GM18499 (cell line): ENCODE measurements around the gene KRTAP10-9.
"Not testable (repeated sequence)": the region's sequence is repeated elsewhere in the genome, so short reads cannot be mapped to it uniquely, and the experiment has no call there.

Source experiments
- ATAC-seq: cut with Tn5 transposase; IDR thresholded peaks from one replicate; pipeline ENCODE4 v1.9.1; 2021; ENCODE audit warnings: moderate number of reproducible peaks; ENCODE audit not compliant: insufficient read depth, unreplicated experiment

KRTAP10-9 gene

GRCh38 chr21:44594406-44594916, 32.4 kb upstream of the KRTAP10-9 start:
- no peak for ATAC-seq

DNA sequence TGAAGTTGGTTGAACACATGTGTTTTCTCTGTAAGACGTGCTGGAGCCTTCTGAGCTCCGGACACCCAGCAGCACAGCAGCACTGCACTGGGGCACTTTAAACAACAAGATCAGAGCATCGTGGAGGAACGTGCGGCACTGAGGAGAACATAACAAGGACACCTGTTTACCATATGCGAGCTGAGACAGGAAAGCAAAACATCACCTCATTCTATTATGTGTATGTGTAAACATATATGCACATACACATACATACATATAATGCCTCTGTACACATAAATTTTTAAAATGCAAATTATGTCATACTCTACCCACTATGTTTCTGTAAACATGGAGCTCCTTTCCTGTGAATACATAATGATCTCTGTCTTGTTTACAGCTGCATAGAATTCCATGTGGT, 31.4 kb upstream of the KRTAP10-9 start:
- ATAC-seq: no peak

DNA sequence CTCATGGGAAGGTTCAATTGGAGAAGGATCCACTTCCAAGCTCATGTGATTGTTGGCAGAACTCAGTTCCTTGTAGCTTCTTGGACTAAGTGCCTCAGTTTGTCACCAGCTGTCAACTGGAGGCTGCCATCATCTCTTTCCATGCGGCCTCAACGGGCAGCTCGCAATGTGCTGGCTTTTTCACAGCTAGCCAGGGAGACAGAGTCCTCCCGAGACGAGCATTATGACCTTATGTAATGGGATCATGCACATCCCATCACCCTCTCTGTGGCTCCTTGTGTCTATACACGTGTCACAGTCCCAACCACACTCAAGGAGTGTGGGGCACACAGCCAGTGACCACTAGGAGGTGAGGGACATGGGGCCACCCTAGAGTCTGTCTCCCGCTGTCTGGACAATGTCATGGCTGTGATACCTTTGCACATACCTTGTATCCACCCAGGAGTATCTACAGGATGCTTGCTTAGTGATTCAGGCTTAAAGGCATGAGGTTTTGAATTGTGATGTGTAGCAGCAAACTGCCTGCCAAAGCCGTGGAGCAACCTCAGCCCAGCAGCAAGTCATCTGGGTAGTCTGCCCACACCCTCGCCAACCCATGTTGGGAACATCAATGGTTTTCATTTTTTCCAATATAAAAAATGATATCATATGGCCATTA, 30.7 kb upstream of the KRTAP10-9 start:
- ATAC-seq: no peak

DNA sequence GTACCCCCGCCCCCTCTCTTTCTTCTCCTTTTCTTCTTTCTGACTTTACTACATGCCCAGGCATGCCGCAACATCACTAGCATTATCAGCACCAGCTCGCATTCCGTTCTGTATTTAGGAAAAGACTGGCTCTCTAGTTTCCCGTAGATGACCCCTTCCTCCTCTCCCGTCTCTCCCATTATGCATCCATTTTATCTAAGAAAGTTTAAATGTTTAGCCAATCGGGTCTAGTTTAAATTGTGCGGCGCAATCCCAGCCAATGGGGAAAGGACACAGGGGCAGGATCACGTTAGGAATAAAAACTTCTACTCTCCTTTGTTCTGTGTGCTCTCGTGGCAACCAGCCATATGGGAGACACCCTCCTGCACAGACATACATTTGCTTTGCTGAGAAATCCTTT, 28.8 kb upstream of the KRTAP10-9 start:
- no peak for ATAC-seq

DNA sequence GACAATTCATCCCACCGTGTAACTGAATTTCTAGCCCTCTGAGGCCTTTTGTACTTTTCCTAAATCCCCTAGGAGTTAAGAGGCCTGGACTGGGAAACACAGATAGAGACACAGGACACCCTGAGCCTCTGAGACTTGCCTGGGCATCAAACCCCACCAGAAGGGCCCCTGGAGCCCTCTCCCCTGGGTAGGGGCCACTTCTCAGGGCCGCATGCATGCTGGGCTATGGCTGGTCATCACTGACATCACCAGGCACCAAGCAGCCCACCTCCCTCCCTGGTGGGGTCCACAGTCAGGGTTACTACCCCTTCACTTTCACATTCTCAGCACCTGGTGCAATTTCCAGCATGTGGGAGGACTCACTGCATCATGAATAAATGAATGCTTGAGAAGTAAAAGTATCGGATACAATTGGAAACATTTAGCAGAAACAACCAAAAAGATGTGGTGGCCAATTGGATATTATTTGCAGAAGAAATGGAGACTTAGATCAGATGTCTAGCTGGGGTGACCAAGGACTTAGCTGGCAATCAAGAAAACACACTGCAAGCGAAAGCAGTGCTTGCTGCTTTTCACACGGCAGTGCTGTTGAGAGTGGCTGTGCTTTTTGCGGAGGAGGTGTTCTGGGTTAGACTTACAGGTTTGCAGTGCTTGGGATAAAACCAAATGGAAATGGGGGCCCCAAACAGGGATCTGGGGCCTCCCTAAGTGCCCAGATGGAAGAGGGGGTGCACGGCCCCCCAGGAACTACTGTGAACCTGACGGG, 27.4 kb upstream of the KRTAP10-9 start:
- ATAC-seq: no peak

DNA sequence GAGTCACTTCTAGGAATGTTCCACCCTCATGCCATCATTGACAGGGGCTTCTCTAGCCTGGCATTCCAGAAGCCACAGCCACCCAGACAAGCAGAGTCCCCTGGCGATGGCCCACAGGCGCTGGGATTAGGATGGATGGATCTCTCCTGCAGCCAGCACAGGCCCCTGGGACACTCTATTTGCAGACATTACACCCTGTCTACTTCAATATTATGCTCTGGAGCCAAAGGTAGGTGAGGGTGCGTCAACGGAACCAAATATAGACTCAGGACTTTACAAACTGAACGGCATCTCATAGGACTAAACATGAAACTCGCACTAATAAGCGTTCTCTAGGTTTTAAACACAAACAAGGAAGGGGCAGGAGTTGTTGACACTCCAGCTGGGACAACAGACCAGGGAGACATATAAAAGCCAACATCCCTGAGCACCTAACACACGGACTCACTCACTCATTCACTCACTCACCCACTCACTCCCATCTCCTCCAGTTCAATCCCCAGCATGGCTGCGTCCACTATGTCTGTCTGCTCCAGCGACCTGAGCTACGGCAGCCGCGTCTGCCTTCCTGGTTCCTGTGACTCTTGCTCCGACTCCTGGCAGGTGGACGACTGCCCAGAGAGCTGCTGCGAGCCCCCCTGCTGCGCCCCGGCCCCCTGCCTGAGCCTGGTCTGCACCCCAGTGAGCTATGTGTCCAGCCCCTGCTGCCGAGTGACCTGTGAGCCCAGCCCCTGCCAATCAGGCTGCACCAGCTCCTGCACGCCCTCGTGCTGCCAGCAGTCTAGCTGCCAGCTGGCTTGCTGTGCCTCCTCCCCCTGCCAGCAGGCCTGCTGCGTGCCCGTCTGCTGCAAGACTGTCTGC, 26.5 kb upstream of the KRTAP10-9 start, which contains the start of gene KRTAP10-7:
Gene KRTAP10-7 (plus strand): TSS at position 480 of the 861 bp plus-strand sequence. CDS start 25 bp downstream, at position 505.
- not testable (repeated sequence) for ATAC-seq

GRCh38 chr21:44601091-44601490, 25.8 kb upstream of the KRTAP10-9 start:
- not testable (repeated sequence) for ATAC-seq

GRCh38 chr21:44601596-44602462, 25.1 kb upstream of the KRTAP10-9 start:
- ATAC-seq: no peak

- ATAC-seq: no peak
Measured at GRCh38 chr21:44602463-44602850, 24.4 kb upstream of the KRTAP10-9 start.

DNA sequence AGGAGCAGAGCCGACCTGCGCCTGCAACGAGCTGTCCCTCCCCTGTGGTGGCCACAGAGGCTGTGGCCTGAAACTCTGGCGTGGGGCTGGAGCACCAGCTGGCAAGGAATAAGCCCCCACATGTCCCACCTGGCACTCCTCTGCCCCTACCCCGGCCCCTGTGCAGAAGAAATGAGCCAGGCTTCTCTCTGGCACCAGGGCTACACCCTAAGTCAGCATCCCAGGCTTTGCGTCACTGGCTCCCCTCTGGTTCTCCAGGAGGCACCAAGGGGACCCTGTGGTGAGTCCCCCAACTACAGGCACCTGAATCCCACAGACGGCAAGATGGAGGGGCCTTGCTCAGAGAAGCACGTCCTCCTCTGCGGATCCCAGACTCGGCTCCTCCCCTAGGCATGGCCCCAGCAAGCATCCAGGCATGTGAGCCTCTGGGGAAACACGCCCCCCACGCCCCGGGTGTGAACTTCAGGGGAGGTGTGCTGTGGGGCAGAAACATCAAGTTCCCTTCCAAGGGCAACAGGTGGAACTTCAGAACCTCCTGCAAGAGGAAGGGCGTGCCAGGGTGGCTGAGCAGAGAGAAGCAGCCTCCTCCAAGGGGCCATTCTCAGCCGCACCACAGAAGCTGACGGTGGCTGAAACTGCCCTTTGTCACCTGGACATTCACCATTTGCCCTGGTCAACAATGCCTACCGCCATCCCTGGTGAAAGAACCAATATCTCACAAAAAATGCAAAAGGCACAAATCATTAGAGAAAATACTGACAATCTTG, 23.6 kb upstream of the KRTAP10-9 start:
- no peak for ATAC-seq

DNA sequence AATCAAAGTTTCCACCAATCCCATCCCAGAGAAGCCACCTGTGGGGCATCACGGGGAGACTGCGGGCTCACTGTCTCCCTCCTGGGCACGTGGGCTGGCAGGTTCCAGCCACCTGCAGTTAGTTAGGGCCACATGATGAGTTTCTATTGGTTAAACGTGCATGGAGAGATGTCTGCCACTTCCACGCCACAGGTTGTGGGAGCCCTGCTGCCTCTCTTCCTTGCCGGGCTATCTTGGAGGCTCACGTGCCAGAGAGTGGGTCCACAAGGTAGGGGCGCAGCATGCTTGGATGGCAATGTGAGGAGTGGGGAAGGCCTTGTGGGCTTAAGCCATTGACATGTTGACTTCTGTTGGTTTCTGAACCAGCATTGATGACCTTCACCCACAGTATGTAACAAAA, 23.0 kb upstream of the KRTAP10-9 start:
- ATAC-seq: no peak

DNA sequence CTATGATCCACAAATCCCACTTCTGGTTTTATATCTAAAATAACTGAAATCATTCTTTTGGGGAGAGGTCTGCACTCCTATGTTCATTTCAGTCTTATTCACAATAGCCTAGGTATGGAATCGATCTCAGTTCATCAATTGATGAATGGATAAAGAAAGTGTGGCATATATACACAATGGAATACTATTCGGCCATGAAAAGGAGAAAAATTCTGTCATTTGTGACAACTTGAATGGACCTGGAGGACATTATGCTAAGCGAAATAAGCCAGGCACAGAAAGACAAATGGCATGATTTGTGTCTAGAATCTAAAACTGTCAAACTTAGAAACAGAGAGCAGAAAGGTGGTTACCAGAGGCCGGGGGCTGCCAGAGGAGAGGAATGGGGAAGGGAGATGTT, 20.4 kb upstream of the KRTAP10-9 start:
- ATAC-seq: no peak

DNA sequence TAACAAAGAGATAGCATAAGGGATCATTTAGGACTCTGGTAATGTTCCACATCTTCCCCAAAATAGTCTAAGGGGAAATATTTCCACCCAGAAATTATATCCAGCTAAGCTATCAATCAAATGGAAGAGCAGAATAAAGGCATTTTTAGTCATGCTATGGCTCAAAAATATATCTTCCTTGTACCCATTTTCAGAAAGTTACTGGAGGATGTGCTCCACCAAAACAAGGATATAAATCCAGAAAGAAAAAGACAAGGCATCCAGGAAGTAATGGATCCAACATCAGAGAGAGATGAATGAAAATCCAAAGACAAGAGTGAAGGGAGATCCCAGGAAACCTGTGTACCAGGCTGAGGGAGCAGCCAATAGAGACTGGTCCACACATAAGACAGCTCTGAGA, 17.7 kb upstream of the KRTAP10-9 start:
- no peak for ATAC-seq

- not testable (repeated sequence) for ATAC-seq
Measured at GRCh38 chr21:44610157-44610843, 16.6 kb upstream of the KRTAP10-9 start.

DNA sequence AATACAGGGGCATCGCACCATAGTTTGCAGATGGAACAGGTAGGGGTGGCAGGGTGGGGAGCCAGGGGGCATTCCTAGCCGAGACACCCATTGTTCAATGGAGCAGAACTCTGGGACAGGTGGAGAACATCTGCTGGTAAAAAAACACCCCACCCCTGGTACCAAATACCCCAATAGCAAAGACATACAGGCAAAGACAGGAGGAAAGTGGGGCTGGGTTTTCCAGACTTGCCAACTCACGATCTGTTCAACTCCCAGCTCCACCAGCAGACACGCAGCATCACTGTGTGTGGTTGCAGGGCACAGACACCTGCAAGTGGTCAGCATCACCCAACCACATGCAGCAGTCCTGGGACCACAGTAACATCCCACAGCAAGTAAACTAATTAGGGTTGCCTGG, 15.3 kb upstream of the KRTAP10-9 start:
- ATAC-seq: no peak

- ATAC-seq: no peak
Measured at GRCh38 chr21:44612029-44612486, 14.8 kb upstream of the KRTAP10-9 start, which contains the start of gene KRTAP10-8. Gene KRTAP10-8, plus strand, starts transcription at chr21:44612079. Its CDS starts 22 bp downstream, at chr21:44612101.

GRCh38 chr21:44612669-44613229, 14.1 kb upstream of the KRTAP10-9 start:
- ATAC-seq: no peak
